IPS DF 6.9 (cell line): ENCODE data around the gene LRRC41.

ENCODE experiments used
- DNase-seq: peaks from one replicate; pipeline ENCODE4 v3.0.0-alpha.2; 2013; ENCODE audit warnings: low read depth, low spot score
- H3K27ac ChIP-seq: one replicate; pipeline ENCODE4 v1.5.1; 2013; ENCODE audit warnings: low read length, control low read depth
- H3K27me3 ChIP-seq: 2 replicates; pipeline ENCODE4 v1.6.1; 2013; ENCODE audit warnings: mild to moderate bottlenecking, low read length; ENCODE audit not compliant: control insufficient read depth, insufficient read depth
- H3K36me3 ChIP-seq: 2 replicates; pipeline ENCODE4 v1.6.1; 2013; ENCODE audit warnings: low read length; ENCODE audit not compliant: control insufficient read depth, insufficient read depth
- H3K4me1 ChIP-seq: 2 replicates; pipeline ENCODE4 v1.6.1; 2013; ENCODE audit warnings: low read length; ENCODE audit not compliant: control insufficient read depth, insufficient read depth
- H3K4me3 ChIP-seq: 2 replicates; pipeline ENCODE4 v1.5.1; 2013; ENCODE audit warnings: mild to moderate bottlenecking, low read length
- H3K9me3 ChIP-seq: 2 replicates; pipeline ENCODE4 v1.6.1; 2013; ENCODE audit warnings: low read length, inconsistent platforms; ENCODE audit not compliant: control insufficient read depth, insufficient read depth
- WGBS: extraction: QIAGEN DNeasy Blood & Tissue Kit; methylation state at CpG from one replicate; pipeline ENCODE4 v1.1.7; 2013; ENCODE audit warnings: mixed read lengths, missing lambda C conversion rate; ENCODE audit not compliant: insufficient read length, insufficient coverage; 5-methylcytosine and 5-hydroxymethylcytosine counted together

The LRRC41 gene

GRCh38 chr1:46284597-46285564 lies 18.5 kb downstream of the LRRC41 start:
- WGBS, result no CpG with 5 or more reads among the region's 3 CpGs
- no peaks in the 10 kb centered on the region for H3K9me3 ChIP-seq
- H3K27ac ChIP-seq, result no peak overlapping the region
- no peaks in the 10 kb centered on the region for H3K4me1 ChIP-seq
- no peak for DNase-seq
- H3K36me3 ChIP-seq, result peaks cover 13% of the 10 kb centered on the region; the same call in 1 of the 2 replicates
- H3K4me3 ChIP-seq, result no peak overlapping the region
- no peaks in the 10 kb centered on the region for H3K27me3 ChIP-seq

DNA sequence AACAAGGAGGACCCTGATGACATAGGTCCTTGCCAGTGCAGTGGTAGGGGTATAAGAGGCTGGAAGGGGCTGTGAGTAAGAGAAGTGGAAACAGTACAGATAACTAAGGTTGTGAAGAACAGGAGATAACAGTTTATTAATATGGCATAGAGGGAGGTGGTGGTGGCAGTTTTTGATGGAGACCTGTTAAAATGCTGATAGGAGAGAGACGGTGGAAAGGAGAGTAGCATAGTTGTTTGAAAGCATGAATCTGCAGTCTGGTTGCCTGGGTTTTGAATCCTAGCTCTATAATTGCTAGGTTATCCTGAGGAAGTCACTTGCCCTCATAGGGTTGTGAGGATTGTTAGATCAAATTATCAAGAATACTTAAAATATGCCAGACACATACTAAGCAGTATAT lies 19.4 kb downstream of the LRRC41 start:
- no CpG with 5 or more reads among the region's 1 CpG for WGBS
- DNase-seq, result no peak

GRCh38 chr1:46281021-46281420 lies 22.4 kb downstream of the LRRC41 start:
- peaks cover 29% of the 10 kb centered on the region for H3K36me3 ChIP-seq
- WGBS, result no CpG with 5 or more reads among the region's 14 CpGs

More for the DNA sequence above, 19.4 kb downstream of the LRRC41 start:
- H3K36me3 ChIP-seq, result peaks cover 17% of the 10 kb centered on the region
- no peak overlapping the region for H3K27ac ChIP-seq
- no peak overlapping the region for H3K4me3 ChIP-seq
- no peaks in the 10 kb centered on the region for H3K9me3 ChIP-seq
- H3K27me3 ChIP-seq, result no peaks in the 10 kb centered on the region
- H3K4me1 ChIP-seq, result no peaks in the 10 kb centered on the region

GRCh38 chr1:46280092-46280491 lies 23.3 kb downstream of the LRRC41 start:
- H3K27me3 ChIP-seq, result no peaks in the 10 kb centered on the region
- H3K27ac ChIP-seq, result no peak overlapping the region
- H3K4me1 ChIP-seq, result no peaks in the 10 kb centered on the region
- WGBS, result no CpG with 5 or more reads among the region's 3 CpGs
- H3K4me3 ChIP-seq, result no peak overlapping the region
- peaks cover 31% of the 10 kb centered on the region for H3K36me3 ChIP-seq
- H3K9me3 ChIP-seq, result no peaks in the 10 kb centered on the region
- DNase-seq, result no peak

More at GRCh38 chr1:46281021-46281420, 22.4 kb downstream of the LRRC41 start:
- Histone ChIP-seq H3K4me3 (no peak overlapping the region), H3K9me3 (no peaks in the 10 kb centered on the region), H3K27me3 (no peaks in the 10 kb centered on the region), H3K27ac (no peak overlapping the region), H3K4me1 (no peaks in the 10 kb centered on the region)
- DNase-seq, result no peak

- H3K4me1 ChIP-seq, result no peaks in the 10 kb centered on the region
- peaks cover 40% of the 10 kb centered on the region for H3K36me3 ChIP-seq
- H3K9me3 ChIP-seq, result no peaks in the 10 kb centered on the region
- no peak overlapping the region for H3K27ac ChIP-seq
- no peak for DNase-seq
- WGBS, result no CpG with 5 or more reads among the region's 12 CpGs
- no peaks in the 10 kb centered on the region for H3K27me3 ChIP-seq
- no peak overlapping the region for H3K4me3 ChIP-seq
Observed at GRCh38 chr1:46278807-46279206, 24.6 kb downstream of the LRRC41 start.

GRCh38 chr1:46277658-46278373 lies 25.6 kb downstream of the LRRC41 start:
- DNase-seq, result no peak
- H3K27ac ChIP-seq, result no peak overlapping the region
- H3K4me1 ChIP-seq, result no peaks in the 10 kb centered on the region
- H3K27me3 ChIP-seq, result no peaks in the 10 kb centered on the region
- peaks cover 43% of the 10 kb centered on the region for H3K36me3 ChIP-seq
- H3K9me3 ChIP-seq, result no peaks in the 10 kb centered on the region
- WGBS, result no CpG with 5 or more reads among the region's 14 CpGs
- no peak overlapping the region for H3K4me3 ChIP-seq

GRCh38 chr1:46275030-46275337 lies 28.4 kb downstream of the LRRC41 start:
- no CpG with 5 or more reads among the region's 6 CpGs for WGBS
- Histone ChIP-seq H3K27ac (no peak overlapping the region), H3K4me1 (no peaks in the 10 kb centered on the region), H3K4me3 (no peak overlapping the region), H3K36me3 (peaks cover 60% of the 10 kb centered on the region), H3K9me3 (no peaks in the 10 kb centered on the region), H3K27me3 (no peaks in the 10 kb centered on the region)
- no peak for DNase-seq

DNA sequence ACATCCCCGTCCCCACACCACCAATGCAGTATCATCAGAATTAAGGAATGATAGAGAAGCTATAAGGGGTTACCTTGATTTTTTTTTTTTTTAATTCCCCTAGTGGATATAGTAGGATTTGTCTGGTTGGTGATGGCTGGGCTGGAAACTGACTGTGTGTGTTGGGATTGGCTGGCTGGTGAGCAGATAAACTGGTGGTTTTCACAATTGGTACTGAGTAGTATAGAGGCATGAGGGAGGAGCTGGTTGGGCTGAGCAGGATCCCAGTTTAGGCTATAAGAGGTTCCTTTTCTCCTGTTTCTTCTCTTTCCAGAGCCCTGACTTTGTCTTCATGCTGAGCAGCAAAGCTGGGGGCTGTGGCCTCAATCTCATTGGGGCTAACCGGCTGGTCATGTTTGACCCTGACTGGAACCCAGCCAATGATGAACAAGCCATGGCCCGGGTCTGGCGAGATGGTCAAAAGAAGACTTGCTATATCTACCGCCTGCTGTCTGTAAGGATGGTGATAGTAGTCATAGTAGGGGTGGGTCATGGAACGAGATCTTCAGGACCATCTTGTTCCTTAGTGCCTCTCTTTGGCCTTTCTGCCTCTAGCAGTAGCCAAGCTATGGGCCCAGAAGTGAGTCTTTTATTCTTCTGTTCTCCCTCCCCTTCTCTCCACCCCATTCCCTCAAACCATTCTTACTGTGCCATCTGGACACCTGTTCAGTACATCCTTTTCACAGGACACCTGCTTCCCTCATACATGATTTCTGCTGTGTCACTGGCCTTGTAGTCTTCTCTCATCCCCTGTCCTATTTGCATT lies 29.0 kb downstream of the LRRC41 start:
- Histone ChIP-seq H3K27ac (no peak overlapping the region), H3K9me3 (no peaks in the 10 kb centered on the region), H3K36me3 (peaks cover 60% of the 10 kb centered on the region), H3K4me1 (no peaks in the 10 kb centered on the region), H3K27me3 (no peaks in the 10 kb centered on the region), H3K4me3 (no peak overlapping the region)
- no CpG with 5 or more reads among the region's 6 CpGs for WGBS
- DNase-seq, result no peak

DNA sequence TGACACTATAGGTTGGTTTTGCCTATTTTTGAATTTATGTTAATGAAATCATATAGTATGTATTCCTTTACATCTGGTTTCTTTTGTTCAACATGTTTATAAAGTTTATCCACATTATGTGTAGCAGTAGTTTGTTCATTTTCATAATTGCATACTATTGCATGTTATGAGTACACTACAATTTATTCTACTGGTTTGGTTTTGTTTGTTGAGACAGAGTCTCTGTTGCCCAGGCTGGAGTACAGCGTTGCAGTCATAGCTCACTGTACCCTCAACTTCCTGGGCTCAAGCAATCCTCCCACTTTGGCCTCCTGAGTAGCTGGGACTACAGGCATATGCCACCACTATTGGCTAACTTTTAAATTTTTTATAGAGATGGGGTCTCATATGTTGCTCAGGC lies 34.8 kb downstream of the LRRC41 start:
- H3K36me3 ChIP-seq, result peaks cover 49% of the 10 kb centered on the region; the same call in 1 of the 2 replicates
- no peak overlapping the region for H3K27ac ChIP-seq
- no peak for DNase-seq
- no peaks in the 10 kb centered on the region; the same call in 1 of the 2 replicates for H3K27me3 ChIP-seq
- H3K9me3 ChIP-seq, result no peaks in the 10 kb centered on the region
- no peaks in the 10 kb centered on the region for H3K4me1 ChIP-seq
- whole genome bisulfite sequencing, result no CpG with 5 or more reads among the region's 1 CpG
- no peak overlapping the region for H3K4me3 ChIP-seq

- no peaks in the 10 kb centered on the region; the same call in 1 of the 2 replicates for H3K27me3 ChIP-seq
- peaks cover 55% of the 10 kb centered on the region for H3K36me3 ChIP-seq
- no peak overlapping the region for H3K27ac ChIP-seq
- no peak overlapping the region for H3K4me3 ChIP-seq
- no peak for DNase-seq
- H3K9me3 ChIP-seq, result no peaks in the 10 kb centered on the region
- no peaks in the 10 kb centered on the region for H3K4me1 ChIP-seq
- no CpG with 5 or more reads among the region's 2 CpGs for WGBS
Observed at GRCh38 chr1:46263146-46263545, 40.3 kb downstream of the LRRC41 start.
